Measurements from ENCODE around the gene UBASH3A.

Gene UBASH3A

DNA sequence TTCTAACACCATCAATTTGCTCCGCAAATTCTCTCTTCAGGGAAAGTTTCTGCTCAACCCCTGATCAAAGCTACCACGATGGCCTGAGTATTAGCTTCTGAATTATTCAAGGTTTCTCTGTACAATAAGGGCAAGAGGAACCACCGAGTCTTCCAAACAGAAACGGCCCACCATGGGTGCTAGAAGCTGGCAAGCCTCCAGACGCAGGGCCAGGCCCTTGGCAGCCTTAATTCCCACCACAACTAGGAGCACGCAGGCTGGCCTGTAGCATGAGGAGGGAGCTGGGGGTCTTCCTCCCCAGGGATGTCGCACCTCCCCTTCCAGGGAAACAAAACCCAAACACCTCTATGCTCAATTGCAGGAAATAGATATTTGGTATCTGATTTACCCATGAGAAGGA lies 81.3 kb downstream of the UBASH3A start:
- H3K4me1 ChIP-seq: peaks cover 0 to 14% (median 8%) of the 10 kb centered on the region in 10 experiments; a peak in 10 of 20 replicates
- no peak overlapping the region for H3K4me2 ChIP-seq
- H4K20me1 ChIP-seq: no peaks in the 10 kb centered on the region
- H3K27me3 ChIP-seq: no peaks in the 10 kb centered on the region
- H3K4me3 ChIP-seq: no peak overlapping the region
- TF ChIP-seq Cebpa-rat (IDR thresholded peaks at IDR 0.05): no peak
- no peak overlapping the region for H3K27ac ChIP-seq
- H3K9me3 ChIP-seq (replicated peaks in 1 of 11): peaks cover 0 to 10% (median 7%) of the 10 kb centered on the region in 11 experiments; a peak in 10 of 22 replicates
- H3K9ac ChIP-seq: no peak overlapping the region
- H3K36me3 ChIP-seq: no peaks in the 10 kb centered on the region

DNA sequence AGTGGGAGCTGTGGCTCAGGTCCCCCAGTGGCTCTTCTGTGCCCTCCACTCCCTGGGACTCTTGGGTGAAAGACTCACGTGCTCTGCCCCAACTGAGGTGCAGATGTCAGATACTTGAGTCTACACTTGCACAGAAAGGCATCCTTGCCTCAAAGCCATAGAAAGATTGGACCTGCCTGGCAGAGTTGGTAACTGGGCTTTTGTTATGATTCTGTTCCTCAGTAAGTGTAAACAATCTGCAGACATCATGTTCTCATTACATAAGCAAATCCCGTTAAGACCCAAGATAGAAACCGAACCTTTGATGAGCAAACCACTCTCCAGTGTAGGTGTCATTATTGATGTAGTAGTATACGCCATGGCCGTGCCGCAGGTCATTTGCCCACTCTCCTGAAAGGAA lies 82.4 kb downstream of the UBASH3A start:
- Histone ChIP-seq H4K20me1 (no peaks in the 10 kb centered on the region), H3K9ac (no peak overlapping the region), H3K4me2 (peak overlapping the region in 7 of 11 experiments; percentile 3 to 57 (median 20); a peak in 10 of 22 replicates), H3K9me3 (replicated peaks in 1 of 11) (peaks cover 0 to 10% (median 7%) of the 10 kb centered on the region in 11 experiments; a peak in 10 of 22 replicates), H3K4me1 (peaks cover 0 to 14% (median 8%) of the 10 kb centered on the region in 10 experiments; a peak in 10 of 20 replicates), H3K27me3 (no peaks in the 10 kb centered on the region), H3K4me3 (no peak overlapping the region), H3K27ac (no peak overlapping the region), H3K36me3 (no peaks in the 10 kb centered on the region)
- no peak for TF ChIP-seq Cebpa-rat (IDR thresholded peaks at IDR 0.05)

- no peak overlapping the region for H3K27ac ChIP-seq
- H3K36me3 ChIP-seq: no peaks in the 10 kb centered on the region
- peaks cover 0 to 10% (median 7%) of the 10 kb centered on the region in 11 experiments; a peak in 10 of 22 replicates for H3K9me3 ChIP-seq (replicated peaks in 1 of 11)
- H3K4me1 ChIP-seq: peaks cover 0 to 14% (median 8%) of the 10 kb centered on the region in 10 experiments; a peak in 10 of 20 replicates
- H3K27me3 ChIP-seq: no peaks in the 10 kb centered on the region
- H3K4me2 ChIP-seq: peak overlapping the region in 7 of 11 experiments; percentile 3 to 57 (median 20); a peak in 10 of 22 replicates
- no peaks in the 10 kb centered on the region for H4K20me1 ChIP-seq
- no peak overlapping the region for H3K4me3 ChIP-seq
- no peak overlapping the region for H3K9ac ChIP-seq
- TF ChIP-seq Cebpa-rat (IDR thresholded peaks at IDR 0.05): no peak
Observed at GRCh38 chr21:42486531-42486930, 82.8 kb downstream of the UBASH3A start.

GRCh38 chr21:42489006-42489563 lies 85.4 kb downstream of the UBASH3A start:
- Histone ChIP-seq H3K9me3 (replicated peaks in 1 of 11) (peaks cover 0 to 10% (median 7%) of the 10 kb centered on the region in 11 experiments; a peak in 10 of 22 replicates), H3K27ac (no peak overlapping the region), H3K4me2 (no peak overlapping the region), H3K4me1 (peaks cover 0 to 22% (median 14%) of the 10 kb centered on the region in 10 experiments; a peak in 11 of 20 replicates), H4K20me1 (no peaks in the 10 kb centered on the region), H3K9ac (no peak overlapping the region), H3K36me3 (no peaks in the 10 kb centered on the region), H3K27me3 (peaks cover 0 to 8% (median 0%) of the 10 kb centered on the region in 11 experiments; a peak in 1 of 22 replicates), H3K4me3 (no peak overlapping the region)
- no peak for TF ChIP-seq Cebpa-rat (IDR thresholded peaks at IDR 0.05)

GRCh38 chr21:42489991-42490390 lies 86.3 kb downstream of the UBASH3A start:
- no peak overlapping the region for H3K4me3 ChIP-seq

GRCh38 chr21:42490720-42491119 lies 87.0 kb downstream of the UBASH3A start:
- Histone ChIP-seq H3K4me2 (no peak overlapping the region), H3K36me3 (no peaks in the 10 kb centered on the region), H3K4me1 (peaks cover 3 to 27% (median 18%) of the 10 kb centered on the region in 10 experiments; a peak in 19 of 20 replicates), H3K27me3 (peaks cover 0 to 8% (median 0%) of the 10 kb centered on the region in 11 experiments; a peak in 1 of 22 replicates), H3K27ac (no peak overlapping the region), H3K9ac (no peak overlapping the region), H3K9me3 (replicated peaks in 1 of 11) (peaks cover 0 to 10% (median 7%) of the 10 kb centered on the region in 11 experiments; a peak in 10 of 22 replicates), H4K20me1 (peaks cover 0 to 3% (median 0%) of the 10 kb centered on the region in 11 experiments; a peak in 1 of 22 replicates), H3K4me3 (no peak overlapping the region)
- no peak for TF ChIP-seq Cebpa-rat (IDR thresholded peaks at IDR 0.05)

More at GRCh38 chr21:42489991-42490390, 86.3 kb downstream of the UBASH3A start:
- Histone ChIP-seq H3K36me3 (no peaks in the 10 kb centered on the region), H3K4me1 (peaks cover 0 to 22% (median 14%) of the 10 kb centered on the region in 10 experiments; a peak in 11 of 20 replicates), H3K9me3 (replicated peaks in 1 of 11) (peaks cover 0 to 10% (median 7%) of the 10 kb centered on the region in 11 experiments; a peak in 10 of 22 replicates), H3K9ac (no peak overlapping the region), H4K20me1 (no peaks in the 10 kb centered on the region), H3K27ac (no peak overlapping the region), H3K27me3 (peaks cover 0 to 8% (median 0%) of the 10 kb centered on the region in 11 experiments; a peak in 1 of 22 replicates), H3K4me2 (no peak overlapping the region)
- TF ChIP-seq Cebpa-rat (IDR thresholded peaks at IDR 0.05): no peak

DNA sequence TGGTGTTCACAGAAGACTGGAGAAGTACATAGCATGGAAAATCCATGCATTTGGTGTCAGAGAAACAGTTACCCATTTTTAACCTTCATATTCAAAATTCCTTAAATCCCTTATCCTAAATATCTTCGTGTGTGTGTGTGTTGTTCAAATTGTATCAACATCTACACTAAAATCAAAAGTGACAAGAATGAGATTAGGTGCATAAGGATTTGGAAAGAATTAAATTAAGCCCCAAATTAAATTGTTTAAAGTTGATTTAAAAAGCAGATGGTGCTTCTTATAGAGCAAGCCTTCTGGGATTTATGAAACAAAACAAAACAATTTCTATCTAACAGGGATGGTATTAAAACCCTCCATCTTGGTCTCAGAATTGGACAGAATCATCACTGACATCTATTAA lies 87.6 kb downstream of the UBASH3A start:
- peaks cover 4 to 24% (median 15%) of the 10 kb centered on the region in 10 experiments; a peak in 19 of 20 replicates for H3K4me1 ChIP-seq
- H3K27me3 ChIP-seq: peaks cover 0 to 8% (median 0%) of the 10 kb centered on the region in 11 experiments; a peak in 1 of 22 replicates
- H3K4me3 ChIP-seq: no peak overlapping the region
- H3K27ac ChIP-seq: no peak overlapping the region
- peaks cover 0 to 3% (median 0%) of the 10 kb centered on the region in 11 experiments; a peak in 1 of 22 replicates for H4K20me1 ChIP-seq
- no peak for TF ChIP-seq Cebpa-rat (IDR thresholded peaks at IDR 0.05)
- no peak overlapping the region for H3K4me2 ChIP-seq
- no peaks in the 10 kb centered on the region for H3K36me3 ChIP-seq
- H3K9ac ChIP-seq: no peak overlapping the region
- peaks cover 0 to 10% (median 7%) of the 10 kb centered on the region in 11 experiments; a peak in 10 of 22 replicates for H3K9me3 ChIP-seq (replicated peaks in 1 of 11)

DNA sequence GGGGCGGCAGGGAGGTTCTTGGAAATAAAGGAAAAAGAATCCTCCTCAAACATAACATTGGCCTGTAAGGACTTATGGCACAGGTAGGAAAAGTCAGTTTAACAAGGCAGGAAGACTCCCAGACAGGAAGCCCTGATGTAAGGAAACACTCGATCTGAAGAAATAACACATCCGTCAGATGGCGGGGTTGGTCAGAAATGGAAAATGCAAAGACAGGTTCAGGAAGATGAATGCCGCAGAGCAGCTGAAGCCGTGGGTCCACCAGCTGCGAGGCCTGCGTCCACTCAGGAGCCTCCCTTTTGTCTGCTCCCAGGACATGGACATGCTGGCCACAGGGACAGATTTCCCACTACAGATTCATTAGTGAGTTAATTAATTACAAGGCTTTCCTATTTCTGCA lies 88.5 kb downstream of the UBASH3A start:
- Histone ChIP-seq H3K9me3 (replicated peaks in 1 of 11) (peaks cover 0 to 10% (median 7%) of the 10 kb centered on the region in 11 experiments; a peak in 10 of 22 replicates), H3K27me3 (peaks cover 0 to 8% (median 0%) of the 10 kb centered on the region in 11 experiments; a peak in 1 of 22 replicates), H3K4me2 (peak overlapping the region in 8 of 11 experiments; percentile 1 to 54 (median 23); a peak in 12 of 22 replicates), H4K20me1 (peaks cover 0 to 3% (median 0%) of the 10 kb centered on the region in 11 experiments; a peak in 1 of 22 replicates), H3K36me3 (no peaks in the 10 kb centered on the region), H3K27ac (no peak overlapping the region), H3K4me3 (no peak overlapping the region), H3K9ac (no peak overlapping the region), H3K4me1 (peaks cover 4 to 24% (median 19%) of the 10 kb centered on the region in 10 experiments; a peak in 19 of 20 replicates)
- no peak for TF ChIP-seq Cebpa-rat (IDR thresholded peaks at IDR 0.05)
